Adipocyte (in vitro differentiated cells): ENCODE results near the gene DMAP1.

Experiments used
- DNase-seq: peaks from one replicate; pipeline ENCODE4 v3.0.0-alpha.2; 2015; ENCODE audit warnings: low read depth
- H3K27me3 ChIP-seq: replicated peaks from 2 replicates; pipeline ENCODE4 v1.7.0; 2013; ENCODE audit warnings: mild to moderate bottlenecking, low read length, moderate library complexity; ENCODE audit not compliant: control insufficient read depth, insufficient read depth
- H3K36me3 ChIP-seq: 2 replicates; pipeline ENCODE4 v1.7.0; 2013; ENCODE audit warnings: low read length, mild to moderate bottlenecking, moderate library complexity; ENCODE audit not compliant: control insufficient read depth, insufficient read depth, severe bottlenecking
- H3K4me1 ChIP-seq: 2 replicates; pipeline ENCODE4 v1.7.0; 2013; ENCODE audit warnings: mild to moderate bottlenecking, low read length, moderate library complexity; ENCODE audit not compliant: control insufficient read depth, insufficient read depth
- H3K4me3 ChIP-seq: 2 replicates; pipeline ENCODE4 v1.7.0; 2013; ENCODE audit warnings: mild to moderate bottlenecking, low read length, moderate library complexity
- H3K9ac ChIP-seq: 2 replicates; pipeline ENCODE4 v1.7.0; 2013; ENCODE audit warnings: mild to moderate bottlenecking, low read length, moderate library complexity
- H3K9me3 ChIP-seq: 2 replicates; pipeline ENCODE4 v1.7.0; 2013; ENCODE audit warnings: mild to moderate bottlenecking, low read length, moderate library complexity; ENCODE audit not compliant: control insufficient read depth

DMAP1 gene

DNA sequence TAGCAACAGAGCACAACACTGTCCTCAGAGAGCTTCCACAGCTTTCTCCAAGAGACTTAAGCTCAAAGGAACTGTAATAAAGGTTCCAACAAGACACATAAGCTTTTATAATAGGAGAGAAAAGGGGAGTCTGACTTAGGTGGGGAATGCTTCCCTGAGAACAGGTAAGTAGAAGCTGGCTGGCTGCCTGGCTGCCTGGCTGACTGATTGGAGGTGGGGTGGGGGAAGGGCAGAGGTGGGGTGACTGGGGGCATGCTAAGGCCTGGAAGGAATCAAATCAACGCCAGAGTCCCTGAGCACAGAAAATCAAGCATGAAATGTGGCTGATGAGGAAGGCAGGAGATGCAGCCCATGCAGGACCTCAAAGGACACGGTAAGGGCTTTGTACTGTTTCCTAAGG is 45.8 kb downstream of the DMAP1 start:
- Histone ChIP-seq H3K27me3 (no peaks in the 10 kb centered on the region), H3K4me1 (no peaks in the 10 kb centered on the region), H3K9ac (no peak overlapping the region), H3K4me3 (no peak overlapping the region), H3K36me3 (peaks cover 15% of the 10 kb centered on the region), H3K9me3 (no peaks in the 10 kb centered on the region)
- no peak for DNase-seq

DNA sequence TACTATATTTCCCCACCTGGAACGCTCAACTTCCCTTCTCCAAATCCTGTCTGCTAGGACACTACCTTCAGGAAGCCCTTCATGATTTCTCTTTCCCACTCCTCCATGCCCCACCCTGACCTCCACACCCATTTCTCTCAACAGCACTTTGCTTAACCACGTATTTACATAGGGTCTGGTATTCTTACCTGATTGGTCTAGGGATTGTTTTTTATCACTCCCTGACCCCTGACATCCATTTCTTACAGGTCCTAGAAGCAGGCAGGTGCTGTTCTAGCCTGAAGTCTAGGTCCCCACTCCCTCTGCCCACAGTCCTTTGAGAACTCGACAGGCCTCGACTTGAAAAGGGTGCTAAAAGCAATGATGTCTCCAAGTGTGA is 47.5 kb downstream of the DMAP1 start:
- Histone ChIP-seq H3K36me3 (peaks cover 15% of the 10 kb centered on the region), H3K4me1 (no peaks in the 10 kb centered on the region), H3K4me3 (no peak overlapping the region), H3K27me3 (no peaks in the 10 kb centered on the region), H3K9me3 (no peaks in the 10 kb centered on the region), H3K9ac (no peak overlapping the region)
- no peak for DNase-seq

- Histone ChIP-seq H3K9me3 (no peaks in the 10 kb centered on the region), H3K27me3 (no peaks in the 10 kb centered on the region), H3K4me1 (peaks cover 3% of the 10 kb centered on the region), H3K36me3 (peaks cover 10% of the 10 kb centered on the region), H3K9ac (no peak overlapping the region), H3K4me3 (no peak overlapping the region)
- no peak for DNase-seq
These were observed 48.0 kb downstream of the DMAP1 start for GRCh38 chr1:44261171-44261817.

DNA sequence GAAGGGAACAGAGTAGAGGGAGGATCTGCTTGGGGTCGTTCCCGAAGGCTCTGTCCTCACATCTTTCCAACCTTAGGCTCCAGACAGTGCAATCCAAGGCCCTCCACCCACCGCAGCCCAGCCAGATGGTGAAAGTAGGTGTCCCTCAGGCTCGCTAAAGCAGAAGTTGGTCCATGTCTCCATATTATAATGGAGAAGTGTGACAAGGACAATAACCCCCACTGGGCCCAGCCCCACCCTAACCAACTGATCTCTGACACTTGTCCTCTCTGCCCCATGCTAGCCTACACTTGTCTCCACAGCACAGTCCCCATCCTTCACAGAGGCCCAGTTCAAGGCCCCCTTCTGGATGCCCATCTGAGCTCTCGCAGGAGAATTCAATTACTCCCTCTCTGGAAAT is 48.7 kb downstream of the DMAP1 start:
- peaks cover 3% of the 10 kb centered on the region for H3K4me1 ChIP-seq
- H3K9me3 ChIP-seq = no peaks in the 10 kb centered on the region
- H3K4me3 ChIP-seq = no peak overlapping the region
- DNase-seq = no peak
- H3K36me3 ChIP-seq = peaks cover 3% of the 10 kb centered on the region
- no peaks in the 10 kb centered on the region for H3K27me3 ChIP-seq
- H3K9ac ChIP-seq = no peak overlapping the region

GRCh38 chr1:44262414-44262813 is 49.1 kb downstream of the DMAP1 start:
- Histone ChIP-seq H3K27me3 (no peaks in the 10 kb centered on the region), H3K9me3 (no peaks in the 10 kb centered on the region), H3K9ac (no peak overlapping the region), H3K36me3 (peaks cover 3% of the 10 kb centered on the region), H3K4me3 (no peak overlapping the region), H3K4me1 (peaks cover 3% of the 10 kb centered on the region)
- no peak for DNase-seq

DNA sequence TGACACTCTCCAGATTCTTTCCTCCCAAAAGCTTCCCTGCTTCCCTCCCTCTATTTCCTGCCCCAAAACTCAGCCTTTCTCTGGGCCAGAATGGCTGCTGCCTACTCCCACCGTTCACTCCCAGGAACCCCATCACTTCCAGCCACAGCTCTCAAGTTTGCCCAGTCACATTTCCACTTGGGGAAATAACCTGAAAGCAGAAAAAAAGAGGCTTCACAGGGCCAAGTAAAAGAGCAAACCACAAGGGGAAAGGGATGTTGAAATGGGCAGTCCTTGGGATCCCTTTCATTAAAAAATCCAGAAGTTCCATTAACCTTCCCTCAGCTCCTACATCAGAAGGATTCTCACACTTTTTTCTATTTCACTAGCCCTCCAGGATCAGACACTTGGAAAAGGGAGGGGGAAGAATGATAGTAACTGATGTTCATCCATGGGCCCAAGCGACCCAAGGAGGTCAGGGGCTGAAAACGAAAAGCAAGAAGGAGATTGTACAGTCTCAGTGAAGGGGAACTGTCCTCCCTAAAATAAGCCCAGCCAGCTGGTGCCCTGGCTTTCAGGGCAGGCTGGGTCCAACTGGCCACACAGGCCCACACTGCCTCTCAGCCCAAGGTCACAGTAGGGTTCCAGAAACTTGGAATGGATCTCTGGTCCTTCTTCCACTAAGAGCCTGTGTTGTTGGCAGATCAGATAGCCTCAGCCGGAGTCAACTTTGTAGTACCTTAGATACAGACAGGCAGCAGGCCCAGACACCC is 49.7 kb downstream of the DMAP1 start:
- Histone ChIP-seq H3K4me1 (peaks cover 3% of the 10 kb centered on the region), H3K4me3 (no peak overlapping the region), H3K9me3 (no peaks in the 10 kb centered on the region), H3K36me3 (peaks cover 3% of the 10 kb centered on the region), H3K27me3 (no peaks in the 10 kb centered on the region), H3K9ac (no peak overlapping the region)
- DNase-seq = no peak

- H3K4me3 ChIP-seq = no peak overlapping the region
- peaks cover 3% of the 10 kb centered on the region for H3K4me1 ChIP-seq
- peaks cover 3% of the 10 kb centered on the region for H3K36me3 ChIP-seq
- no peak for DNase-seq
- no peaks in the 10 kb centered on the region for H3K27me3 ChIP-seq
- no peaks in the 10 kb centered on the region for H3K9me3 ChIP-seq
- no peak overlapping the region for H3K9ac ChIP-seq
These were observed 50.5 kb downstream of the DMAP1 start for GRCh38 chr1:44263568-44264450.

DNA sequence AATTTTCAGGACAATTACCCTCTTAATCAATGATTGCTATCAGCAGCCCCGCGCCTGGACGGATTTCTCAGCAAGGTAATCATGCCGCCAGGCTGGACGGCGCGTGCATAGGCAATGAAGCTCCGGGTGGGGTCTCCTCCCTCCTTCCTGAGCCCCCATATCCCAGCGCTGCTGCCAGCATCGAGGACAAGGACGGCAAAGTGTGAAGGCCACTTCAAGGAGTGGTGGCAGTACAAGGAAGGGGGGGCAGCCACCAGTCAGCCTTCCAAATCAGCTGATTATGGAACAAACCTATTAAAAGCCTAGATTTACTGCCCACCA is 51.1 kb downstream of the DMAP1 start:
- Histone ChIP-seq H3K4me1 (peaks cover 3% of the 10 kb centered on the region), H3K9ac (no peak overlapping the region), H3K4me3 (no peak overlapping the region), H3K27me3 (no peaks in the 10 kb centered on the region), H3K36me3 (peaks cover 3% of the 10 kb centered on the region), H3K9me3 (no peaks in the 10 kb centered on the region)
- DNase-seq = no peak

- no peak for DNase-seq
- no peak overlapping the region for H3K9ac ChIP-seq
- H3K36me3 ChIP-seq = peaks cover 2% of the 10 kb centered on the region
- no peak overlapping the region for H3K4me3 ChIP-seq
- no peaks in the 10 kb centered on the region for H3K9me3 ChIP-seq
- H3K27me3 ChIP-seq = no peaks in the 10 kb centered on the region
- H3K4me1 ChIP-seq = peaks cover 3% of the 10 kb centered on the region
These were observed 52.5 kb downstream of the DMAP1 start for GRCh38 chr1:44265656-44266358.

DNA sequence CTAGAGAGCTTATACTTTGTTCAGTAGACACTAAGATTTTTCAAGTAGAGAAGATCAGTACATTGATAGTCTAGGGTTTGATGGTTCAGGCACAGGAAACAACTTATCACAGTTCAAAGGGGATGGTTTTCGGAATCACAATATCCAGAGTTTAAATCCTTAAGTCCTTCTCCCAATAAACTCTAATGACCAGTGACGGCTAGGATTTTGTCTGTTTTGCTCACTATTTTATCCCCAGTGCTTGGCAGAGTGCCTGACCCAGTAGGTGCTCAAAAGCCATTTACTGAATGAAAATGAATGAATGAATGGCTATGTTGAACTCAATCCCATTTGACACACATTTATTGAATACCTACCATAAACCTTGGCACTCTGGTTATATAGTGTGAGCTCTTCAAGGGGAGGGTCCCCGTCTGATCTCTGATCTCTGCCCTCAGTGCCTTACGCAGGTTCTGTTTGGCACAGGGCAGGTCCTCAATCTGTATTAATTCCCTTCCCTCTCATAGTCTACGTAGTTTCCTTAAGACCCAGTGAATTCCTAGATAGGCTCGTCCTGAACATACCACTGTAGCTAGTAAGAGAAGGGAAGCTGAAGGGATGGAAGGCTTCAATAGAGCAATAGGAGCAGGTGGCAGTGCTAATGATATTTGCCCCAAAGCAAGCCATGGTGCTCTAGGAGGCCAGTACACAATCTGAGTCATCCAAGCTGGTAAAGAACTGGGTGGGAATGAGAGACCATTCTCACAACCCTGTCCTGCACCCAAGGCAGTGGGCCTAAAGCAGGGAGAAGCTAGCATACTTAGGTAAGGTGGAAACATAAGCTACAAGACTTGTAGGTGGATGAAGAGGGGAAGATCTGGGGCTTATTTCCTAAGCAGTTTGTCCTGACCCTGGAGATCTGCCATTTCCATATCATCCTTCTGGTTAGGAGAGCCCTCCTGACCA is 53.4 kb downstream of the DMAP1 start:
- peaks cover 3% of the 10 kb centered on the region for H3K4me1 ChIP-seq

More for the DNA sequence above, 53.4 kb downstream of the DMAP1 start:
- Histone ChIP-seq H3K9me3 (no peaks in the 10 kb centered on the region), H3K9ac (no peak overlapping the region), H3K4me3 (no peak overlapping the region), H3K27me3 (no peaks in the 10 kb centered on the region), H3K36me3 (no peaks in the 10 kb centered on the region)
- DNase-seq = no peak
